Activated naive CD8-positive, alpha-beta T cell treated with anti-CD3 and anti-CD28 coated beads, Interleukin-2, amount 10 ng/mL, durations not matched to agents 7 days and 5 days (primary cell): ENCODE data around the gene ANKLE1. TPM values are rescaled to one million over a fixed set of nuclear protein-coding genes. Genes with fewer than 3 reads are reported as not detected.
"Not testable (repeated sequence)": the region's sequence is repeated elsewhere in the genome, so short reads cannot be mapped to it uniquely, and the experiment has no call there.

Source experiments
- ATAC-seq: fragments of 150-1000 bp; cut with Tn5 transposase; one replicate; pipeline ENCODE4 v1.10.0; 2021; ENCODE audit warnings: low read depth, moderate library complexity
- POLR2A ChIA-PET: fragments of 350-600 bp; sonication (Branson Sonifier 250); formaldehyde crosslinking; loops from one replicate; lab custom pipeline; 2021; ENCODE audit warnings: antibody characterized with exemption; lab: Charles Lee
- DNase-seq: peaks from one replicate; pipeline ENCODE4 v3.0.0; 2021
- H3K27ac Mint-ChIP-seq: one replicate; pipeline ENCODE4 v1.8.0; 2022; ENCODE audit warnings: mild to moderate bottlenecking, mixed read lengths
- H3K27me3 Mint-ChIP-seq: one replicate; pipeline ENCODE4 v1.8.0; 2022; ENCODE audit warnings: mild to moderate bottlenecking, moderate library complexity, mixed read lengths
- H3K36me3 Mint-ChIP-seq: one replicate; pipeline ENCODE4 v1.8.0; 2021; ENCODE audit warnings: mild to moderate bottlenecking, mixed read lengths
- H3K4me1 Mint-ChIP-seq: one replicate; pipeline ENCODE4 v1.8.0; 2021; ENCODE audit warnings: mixed read lengths
- H3K4me3 Mint-ChIP-seq: one replicate; pipeline ENCODE4 v1.8.0; 2022; ENCODE audit warnings: mild to moderate bottlenecking, moderate library complexity, mixed read lengths
- H3K9me3 Mint-ChIP-seq: one replicate; pipeline ENCODE4 v1.8.0; 2021; ENCODE audit warnings: mixed read lengths
- total RNA-seq, 2 experiments: library from RNA; stranded (reverse); gene quantifications; one replicate each; pipeline ENCODE4 v1.2.3, GENCODE V29; 2021

The ANKLE1 gene
- total RNA-seq, 2 experiments from 2014 or later = 5.7 to 5.8 TPM

- Mint-ChIP-seq H3K36me3 (peaks cover 2% of the 10 kb centered on the region), H3K4me1 (peaks cover 10% of the 10 kb centered on the region), H3K27ac (peak overlapping the region; percentile 81), H3K27me3 (no peaks in the 10 kb centered on the region), H3K4me3 (peak overlapping the region; percentile 86), H3K9me3 (no peaks in the 10 kb centered on the region)
- POLR2A ChIA-PET = interaction anchor here (0.5 to 2.1 kb wide), 8 partner anchors 10 to 213 kb away, joined by 3 to 10 read pairs (median 4); partner anchors contain the start of genes BABAM1, MYO9B and OCEL1
- DNase-seq (peak; percentile 86), ATAC-seq (peak; percentile 87)
These were observed 906 bp downstream of the ANKLE1 start for GRCh38 chr19:17282488-17283125.

- Mint-ChIP-seq H3K9me3 (no peaks in the 10 kb centered on the region), H3K27ac (no peak overlapping the region), H3K4me3 (peak overlapping the region; percentile 29), H3K4me1 (peaks cover 10% of the 10 kb centered on the region), H3K27me3 (no peaks in the 10 kb centered on the region), H3K36me3 (peaks cover 2% of the 10 kb centered on the region)
- DNase-seq (no peak), ATAC-seq (no peak)
- POLR2A ChIA-PET = no interaction called here
These were observed 1.8 kb downstream of the ANKLE1 start for GRCh38 chr19:17283504-17283996.

GRCh38 chr19:17285415-17286135 lies 3.9 kb downstream of the ANKLE1 start:
- ATAC-seq = no peak

DNA sequence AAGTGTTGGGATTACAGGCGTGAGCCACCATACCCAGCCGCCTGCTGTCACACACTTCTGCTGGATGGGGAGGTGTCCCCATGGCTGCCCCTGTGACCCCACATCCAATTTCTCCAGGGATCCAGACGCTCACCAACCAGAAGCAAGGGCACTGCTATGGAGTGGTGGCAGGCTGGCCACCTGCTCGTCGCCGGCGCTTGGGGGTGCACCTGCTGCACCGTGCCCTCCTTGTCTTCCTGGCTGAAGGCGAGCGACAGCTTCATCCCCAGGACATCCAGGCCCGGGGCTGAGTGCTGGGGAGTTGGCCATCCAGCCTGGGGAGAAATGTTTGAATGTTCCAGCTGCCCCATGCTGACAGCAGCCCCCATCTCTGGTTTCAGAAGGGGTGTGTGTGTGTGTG lies 4.6 kb downstream of the ANKLE1 start:
- POLR2A ChIA-PET = interaction anchor here (0.6 kb wide), 1 partner anchor 123 kb away, joined by 4 read pairs; no protein-coding TSS in a partner anchor
- DNase-seq (no peak), ATAC-seq (no peak)
- Mint-ChIP-seq H3K27ac (no peak overlapping the region), H3K9me3 (no peaks in the 10 kb centered on the region), H3K4me3 (no peak overlapping the region), H3K4me1 (peaks cover 10% of the 10 kb centered on the region), H3K27me3 (no peaks in the 10 kb centered on the region), H3K36me3 (peaks cover 2% of the 10 kb centered on the region)

More at GRCh38 chr19:17285415-17286135, 3.9 kb downstream of the ANKLE1 start:
- H3K4me3 Mint-ChIP-seq = no peak overlapping the region
- no peaks in the 10 kb centered on the region for H3K27me3 Mint-ChIP-seq
- H3K36me3 Mint-ChIP-seq = peaks cover 2% of the 10 kb centered on the region
- no peak overlapping the region for H3K27ac Mint-ChIP-seq
- H3K4me1 Mint-ChIP-seq = peaks cover 10% of the 10 kb centered on the region
- POLR2A ChIA-PET = interaction anchor here (0.6 kb wide), 1 partner anchor 61 kb away, joined by 6 read pairs; no protein-coding TSS in a partner anchor
- DNase-seq = no peak
- no peaks in the 10 kb centered on the region for H3K9me3 Mint-ChIP-seq

DNA sequence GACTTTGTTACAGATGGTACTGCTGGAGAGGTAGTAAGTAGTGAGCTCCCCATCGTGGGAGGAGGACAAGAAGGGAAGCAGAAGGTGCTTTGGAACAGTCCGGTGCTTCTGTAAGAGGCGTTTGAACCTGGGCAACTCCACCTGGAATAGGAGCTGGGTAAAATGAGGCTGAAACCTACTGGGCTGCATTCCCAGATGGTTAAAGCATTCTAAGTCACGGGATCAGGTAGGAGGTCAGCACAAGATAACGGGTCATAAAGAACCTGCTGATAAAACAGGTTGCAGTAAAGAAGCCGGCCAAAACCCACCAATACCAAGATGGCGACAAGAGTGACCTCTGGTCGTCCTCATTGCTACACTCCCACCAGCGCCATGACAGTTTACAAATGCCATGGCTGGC lies 5.1 kb downstream of the ANKLE1 start:
- Mint-ChIP-seq H3K27me3 (no peaks in the 10 kb centered on the region), H3K4me1 (peaks cover 7% of the 10 kb centered on the region), H3K27ac (no peak overlapping the region), H3K36me3 (peaks cover 2% of the 10 kb centered on the region), H3K9me3 (no peaks in the 10 kb centered on the region), H3K4me3 (no peak overlapping the region)
- ATAC-seq = no peak
- POLR2A ChIA-PET = interaction anchor here (0.6 kb wide), 1 partner anchor 122 kb away, joined by 4 read pairs; no protein-coding TSS in a partner anchor
- no peak for DNase-seq

GRCh38 chr19:17289489-17289888 lies 7.8 kb downstream of the ANKLE1 start:
- POLR2A ChIA-PET = no interaction called here
- Mint-ChIP-seq H3K27me3 (no peaks in the 10 kb centered on the region), H3K4me3 (no peak overlapping the region), H3K4me1 (peaks cover 10% of the 10 kb centered on the region), H3K27ac (no peak overlapping the region), H3K9me3 (no peaks in the 10 kb centered on the region), H3K36me3 (no peaks in the 10 kb centered on the region)
- ATAC-seq = no peak
- peak; percentile 55 for DNase-seq

DNA sequence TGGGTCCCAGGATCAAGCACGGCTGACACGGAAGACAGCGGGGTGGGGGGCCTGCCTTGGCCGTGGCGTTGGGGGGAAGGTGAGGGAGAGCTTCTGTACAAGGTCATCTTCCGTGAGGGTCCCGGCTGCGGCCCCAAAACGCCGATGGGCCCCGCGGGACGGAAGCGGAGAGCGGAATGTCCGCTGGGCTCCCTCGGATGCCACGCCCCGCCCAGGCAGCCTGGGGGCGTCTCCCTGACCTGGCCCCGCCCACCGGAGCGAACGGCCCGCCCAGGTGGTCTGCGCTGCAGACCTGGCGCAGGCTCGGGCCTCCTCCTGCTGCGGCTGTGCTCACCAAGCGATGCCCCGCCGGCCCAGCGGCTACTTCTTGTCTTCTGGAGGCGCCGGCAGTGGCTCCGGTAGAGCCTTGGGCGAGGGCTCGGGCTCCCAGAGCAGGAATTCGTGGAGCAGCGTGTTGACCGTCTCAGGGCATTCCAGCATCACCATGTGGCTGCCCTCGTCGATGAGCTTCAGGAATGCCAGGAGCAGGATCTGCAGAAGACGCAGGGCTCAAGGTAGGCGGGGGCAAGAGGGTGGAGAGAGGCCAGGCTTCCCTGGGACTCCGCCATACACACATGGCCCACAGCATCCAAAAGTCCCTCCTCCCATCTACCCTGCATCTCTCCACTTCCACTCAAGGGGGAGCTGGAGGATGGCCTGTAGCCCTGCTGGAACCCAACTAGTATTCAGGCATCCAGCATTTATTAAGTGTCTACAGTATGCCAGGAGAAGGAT lies 10.8 kb downstream of the ANKLE1 start:
- Mint-ChIP-seq H3K4me3 (peak overlapping the region; percentile 85), H3K36me3 (no peaks in the 10 kb centered on the region), H3K27ac (peak overlapping the region; percentile 74), H3K9me3 (no peaks in the 10 kb centered on the region), H3K4me1 (peaks cover 10% of the 10 kb centered on the region), H3K27me3 (no peaks in the 10 kb centered on the region)
- DNase-seq (peak; percentile 94), ATAC-seq (peak; percentile 96)
- POLR2A ChIA-PET = interaction anchor here (0.6 to 2.9 kb wide), 10 partner anchors 11 to 398 kb away, joined by 3 to 14 read pairs (median 4); partner anchors contain the start of genes ANKLE1, ANO8, BST2 and DDA1

DNA sequence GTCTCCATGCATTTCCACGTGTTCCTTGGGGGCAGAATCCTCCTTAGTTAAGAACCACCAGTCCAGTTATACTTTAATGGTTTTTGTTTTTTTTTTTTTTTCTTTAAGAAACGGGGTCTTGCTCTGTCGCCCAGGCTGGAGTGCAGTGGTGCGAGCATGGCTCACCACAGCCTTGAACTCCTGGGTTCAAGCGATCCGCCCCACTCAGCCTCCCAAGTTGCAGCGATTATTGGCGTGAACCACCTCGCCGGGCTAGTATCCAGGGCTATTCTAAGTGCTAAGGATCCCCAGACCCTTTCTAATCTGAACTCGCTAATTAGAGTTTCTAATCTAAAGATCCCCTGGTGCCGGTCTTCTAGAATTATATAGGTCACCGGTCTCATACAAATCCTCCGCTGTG lies 11.9 kb downstream of the ANKLE1 start:
- Mint-ChIP-seq H3K9me3 (no peaks in the 10 kb centered on the region), H3K4me3 (no peak overlapping the region), H3K27ac (no peak overlapping the region), H3K36me3 (no peaks in the 10 kb centered on the region), H3K27me3 (no peaks in the 10 kb centered on the region), H3K4me1 (peaks cover 10% of the 10 kb centered on the region)
- DNase-seq (no peak), ATAC-seq (no peak)
- POLR2A ChIA-PET = interaction anchor here (0.7 to 1.2 kb wide), 5 partner anchors 10 to 139 kb away, joined by 3 to 5 read pairs (median 4); partner anchors contain the start of genes ABHD8, ANO8 and MVB12A

GRCh38 chr19:17294051-17294891 lies 12.6 kb downstream of the ANKLE1 start:
- H3K4me3 Mint-ChIP-seq = no peak overlapping the region
- no peaks in the 10 kb centered on the region for H3K9me3 Mint-ChIP-seq
- H3K4me1 Mint-ChIP-seq = peaks cover 10% of the 10 kb centered on the region
- no peak overlapping the region for H3K27ac Mint-ChIP-seq
- peaks cover 3% of the 10 kb centered on the region for H3K36me3 Mint-ChIP-seq
- peak; percentile 67 for DNase-seq
- POLR2A ChIA-PET = interaction anchor here (1.2 kb wide), 1 partner anchor 9 kb away, joined by 4 read pairs; the partner anchor contains the start of gene ABHD8
- ATAC-seq = no peak
- H3K27me3 Mint-ChIP-seq = no peaks in the 10 kb centered on the region

GRCh38 chr19:17295551-17295950 lies 13.8 kb downstream of the ANKLE1 start:
- DNase-seq, H3K36me3 Mint-ChIP-seq, H3K27me3 Mint-ChIP-seq, H3K4me1 Mint-ChIP-seq, POLR2A ChIA-PET, ATAC-seq, H3K27ac Mint-ChIP-seq, H3K4me3 Mint-ChIP-seq, H3K9me3 Mint-ChIP-seq: not testable (repeated sequence)

- H3K27me3 Mint-ChIP-seq = no peaks in the 10 kb centered on the region
- H3K36me3 Mint-ChIP-seq = peaks cover 3% of the 10 kb centered on the region
- H3K27ac Mint-ChIP-seq = no peak overlapping the region
- H3K4me1 Mint-ChIP-seq = peaks cover 7% of the 10 kb centered on the region
- no peak for ATAC-seq
- H3K4me3 Mint-ChIP-seq = no peak overlapping the region
- POLR2A ChIA-PET = interaction anchor here (1.4 kb wide), 1 partner anchor 97 kb away, joined by 4 read pairs; no protein-coding TSS in a partner anchor
- no peak for DNase-seq
- H3K9me3 Mint-ChIP-seq = no peaks in the 10 kb centered on the region
These were observed 14.6 kb downstream of the ANKLE1 start for GRCh38 chr19:17296273-17296672.

DNA sequence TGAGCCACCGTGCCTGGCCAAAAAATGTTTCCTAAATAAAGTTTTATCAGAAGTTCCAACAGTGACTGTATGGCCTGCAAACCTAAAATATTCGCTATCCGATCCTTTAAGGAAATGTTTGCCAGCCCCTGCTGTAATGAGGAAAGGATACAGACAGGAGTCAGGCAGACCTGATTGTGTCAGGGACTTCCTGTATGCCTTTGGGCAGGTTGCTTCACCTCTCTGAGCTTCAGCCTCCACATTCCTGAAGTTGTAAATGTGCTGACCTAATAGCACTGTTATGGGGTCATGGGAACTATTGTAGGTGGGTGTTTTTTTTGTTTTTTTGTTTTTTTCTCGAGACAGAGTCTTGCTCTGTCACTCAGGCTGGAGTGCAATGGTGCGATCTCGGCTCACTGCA lies 15.3 kb downstream of the ANKLE1 start:
- Mint-ChIP-seq H3K4me3 (no peak overlapping the region), H3K4me1 (peaks cover 6% of the 10 kb centered on the region), H3K27ac (no peak overlapping the region), H3K9me3 (no peaks in the 10 kb centered on the region), H3K36me3 (peaks cover 4% of the 10 kb centered on the region), H3K27me3 (no peaks in the 10 kb centered on the region)
- ATAC-seq (no peak), DNase-seq (no peak)
- POLR2A ChIA-PET = interaction anchor here (1.4 kb wide), 1 partner anchor 96 kb away, joined by 4 read pairs; no protein-coding TSS in a partner anchor
